H1 (cell line): Measurements from ENCODE around the gene XPNPEP1. TPM values are rescaled to one million over a fixed set of nuclear protein-coding genes. Genes with fewer than 3 reads are reported as not detected.

Source experiments
- CTCF ChIA-PET: fragments of 300-600 bp; sonication (Branson Sonifier 250); formaldehyde crosslinking; loops from one replicate; lab custom pipeline; 2021; ENCODE audit not compliant: partially characterized antibody; lab: Charles Lee
- POLR2A ChIA-PET: fragments of 300-600 bp; sonication (Branson Sonifier 250); formaldehyde crosslinking; loops from one replicate; lab custom pipeline; 2021; ENCODE audit warnings: inconsistent platforms; ENCODE audit not compliant: partially characterized antibody; lab: Charles Lee
- DNase-seq, 2 experiments: peaks; one replicate each; pipeline versions ENCODE4 v3.0.0 to v3.0.0-alpha.2; 2010 to 2022; ENCODE audit warnings: low spot score in 2 of 2, low read depth in 1 of 2, mixed read lengths in 1 of 2
- FAIRE-seq: peaks from 2 replicates; lab custom pipeline; 2011; peaks lifted over from hg19 to GRCh38; lab: Jason Lieb, UNC
- H2AFZ ChIP-seq: 2 replicates; pipeline ENCODE4 v1.8.1; 2012; ENCODE audit warnings: low read length, inconsistent platforms
- H2AK5ac ChIP-seq: 2 replicates; pipeline ENCODE4 v1.6.1; 2013; ENCODE audit warnings: low read depth, low read length
- H2BK120ac ChIP-seq: replicated peaks from 2 replicates; pipeline ENCODE3; 2013; ENCODE audit warnings: low read depth, low read length, inconsistent platforms
- H2BK12ac ChIP-seq: 2 replicates; pipeline ENCODE4 v1.6.1; 2013; ENCODE audit warnings: low read depth, low read length
- H2BK15ac ChIP-seq: 2 replicates; pipeline ENCODE4 v1.6.1; 2013; ENCODE audit warnings: low read length
- H2BK20ac ChIP-seq: 2 replicates; pipeline ENCODE4 v1.6.1; 2013; ENCODE audit warnings: low read length
- H2BK5ac ChIP-seq: 2 replicates; pipeline ENCODE4 v1.6.1; 2013; ENCODE audit warnings: low read depth, low read length
- H3K14ac ChIP-seq: 2 replicates; pipeline ENCODE4 v1.6.1; 2013; ENCODE audit warnings: inconsistent platforms; ENCODE audit not compliant: insufficient read length
- H3K18ac ChIP-seq: 2 replicates; pipeline ENCODE4 v1.6.1; 2013; ENCODE audit warnings: low read length; ENCODE audit errors: extremely low read depth
- H3K23ac ChIP-seq: 2 replicates; pipeline ENCODE4 v1.6.1; 2013; ENCODE audit warnings: inconsistent platforms; ENCODE audit not compliant: insufficient read length
- H3K23me2 ChIP-seq: 2 replicates; pipeline ENCODE4 v1.6.1; 2013; ENCODE audit warnings: low read depth, low read length
- H3K27ac ChIP-seq: 2 replicates; pipeline ENCODE4 v1.6.1; 2011; ENCODE audit warnings: low read depth, low read length, inconsistent platforms
- H3K27me3 ChIP-seq, 4 experiments: replicated peaks in 1 of 4; 1 replicate in 1 of 4; 2 replicates in 3 of 4; pipeline versions ENCODE4 v1.6.1 to v1.8.1; 2011 to 2013; ENCODE audit warnings: low read length in 3 of 4, mild to moderate bottlenecking in 3 of 4, inconsistent platforms in 2 of 4, mixed read lengths in 2 of 4, moderate library complexity in 1 of 4; ENCODE audit not compliant: control insufficient read depth in 3 of 4, insufficient read depth in 3 of 4; ENCODE audit errors: extremely low read depth in 1 of 4
- H3K36me3 ChIP-seq, 4 experiments: 2 replicates each; pipeline versions ENCODE4 v1.6.1 to v1.8.1; 2011 to 2013; ENCODE audit warnings: mild to moderate bottlenecking in 4 of 4, low read length in 3 of 4, moderate library complexity in 2 of 4, control low read depth in 1 of 4, inconsistent platforms in 1 of 4; ENCODE audit not compliant: insufficient read depth in 4 of 4, control insufficient read depth in 2 of 4
- H3K4ac ChIP-seq: replicated peaks from 2 replicates; pipeline ENCODE3; 2013; ENCODE audit warnings: low read length, low read depth, mixed read lengths, inconsistent platforms; ENCODE audit not compliant: insufficient read length
- H3K4me1 ChIP-seq, 4 experiments: replicated peaks in 1 of 4; 1 replicate in 1 of 4; 2 replicates in 3 of 4; pipeline versions ENCODE4 v1.6.1 to v1.8.1; 2011 to 2013; ENCODE audit warnings: low read length in 3 of 4, inconsistent platforms in 2 of 4, mixed read lengths in 1 of 4; ENCODE audit not compliant: insufficient read depth in 4 of 4, control insufficient read depth in 3 of 4
- H3K4me2 ChIP-seq, 2 experiments: 2 replicates each; pipeline versions ENCODE4 v1.6.1 to v1.8.1; 2011 to 2013; ENCODE audit warnings: low read depth in 2 of 2, low read length in 2 of 2, control low read depth in 1 of 2, inconsistent platforms in 1 of 2, mild to moderate bottlenecking in 1 of 2; ENCODE audit not compliant: insufficient read depth in 1 of 2
- H3K4me3 ChIP-seq, 4 experiments: fragments of 200-600, 300-600 bp in 1 of 4; sonication (generic), shearing (Covaris generic), sonication (Bioruptor Twin) in 1 of 4; 2 replicates each; pipeline versions ENCODE4 v1.5.1 to v1.8.1; 2011 to 2016; ENCODE audit warnings: low read length in 4 of 4, low read depth in 3 of 4, control low read depth in 2 of 4, inconsistent platforms in 2 of 4, mild to moderate bottlenecking in 2 of 4, mixed read lengths in 1 of 4, moderate library complexity in 1 of 4; ENCODE audit not compliant: insufficient read depth in 2 of 4; ENCODE audit errors: extremely low read depth in 1 of 4
- H3K56ac ChIP-seq: replicated peaks from 2 replicates; pipeline ENCODE3; 2013; ENCODE audit warnings: low read depth, mild to moderate bottlenecking, mixed read lengths, low read length, inconsistent platforms; ENCODE audit not compliant: insufficient read length
- H3K79me1 ChIP-seq: 2 replicates; pipeline ENCODE4 v1.6.1; 2013; ENCODE audit warnings: low read depth, low read length, control low read depth
- H3K79me2 ChIP-seq, 2 experiments: 2 replicates each; pipeline versions ENCODE4 v1.6.1 to v1.8.1; 2012 to 2013; ENCODE audit warnings: low read length in 2 of 2, mild to moderate bottlenecking in 2 of 2, inconsistent platforms in 1 of 2; ENCODE audit not compliant: insufficient read depth in 2 of 2, control insufficient read depth in 1 of 2
- H3K9ac ChIP-seq, 4 experiments: replicated peaks in 1 of 4; 1 replicate in 1 of 4; 2 replicates in 3 of 4; pipeline versions ENCODE4 v1.6.1 to v1.8.1; 2011 to 2013; ENCODE audit warnings: low read depth in 3 of 4, low read length in 3 of 4, control low read depth in 2 of 4, mild to moderate bottlenecking in 2 of 4, moderate library complexity in 2 of 4, inconsistent platforms in 1 of 4; ENCODE audit errors: extremely low read depth in 1 of 4
- H3K9me3 ChIP-seq, 2 experiments: 2 replicates each; pipeline versions ENCODE4 v1.6.1 to v1.8.1; 2012 to 2013; ENCODE audit warnings: mild to moderate bottlenecking in 2 of 2, moderate library complexity in 2 of 2, control low read depth in 1 of 2, inconsistent platforms in 1 of 2, low read depth in 1 of 2, low read length in 1 of 2, mixed read lengths in 1 of 2; ENCODE audit not compliant: insufficient read depth in 2 of 2
- H4K20me1 ChIP-seq, 2 experiments: replicated peaks in 1 of 2; 2 replicates each; pipeline versions ENCODE3 to v1.8.1; 2011 to 2013; ENCODE audit warnings: inconsistent platforms in 2 of 2, low read length in 2 of 2, mild to moderate bottlenecking in 1 of 2; ENCODE audit not compliant: insufficient read depth in 2 of 2, control insufficient read depth in 1 of 2
- H4K5ac ChIP-seq: 2 replicates; pipeline ENCODE4 v1.6.1; 2013; ENCODE audit warnings: low read length, low read depth, mixed read lengths, inconsistent platforms; ENCODE audit not compliant: insufficient read length
- H4K8ac ChIP-seq: 2 replicates; pipeline ENCODE4 v1.8.0; 2013; ENCODE audit warnings: mild to moderate bottlenecking, moderate library complexity, low read length, inconsistent platforms; ENCODE audit not compliant: insufficient read depth; ENCODE audit errors: extremely low read depth
- H4K91ac ChIP-seq: replicated peaks from 2 replicates; pipeline ENCODE3; 2013; ENCODE audit warnings: low read length, mixed read lengths, inconsistent platforms; ENCODE audit not compliant: insufficient read length
- EZH2 ChIP-seq: fragments of 200-600 bp; sonication (generic); IDR thresholded peaks from 2 replicates; pipeline ENCODE4 v1.7.1; 2012; ENCODE audit warnings: low read depth, mild to moderate bottlenecking, moderate library complexity, low read length, inconsistent platforms; ENCODE audit not compliant: severe bottlenecking
- WGBS, 2 experiments: shearing (Covaris generic) in 1 of 2; methylation state at CpG; one replicate each; pipeline versions ENCODE4 v1.1.6 to v1.1.7; 2013 to 2015; ENCODE audit warnings: low lambda C conversion rate in 2 of 2, mixed read lengths in 2 of 2, inconsistent platforms in 1 of 2, low coverage in 1 of 2, missing lambda C conversion rate in 1 of 2; ENCODE audit not compliant: insufficient replicate concordance in 2 of 2, insufficient coverage in 1 of 2, insufficient read length in 1 of 2; ENCODE audit errors: extremely low coverage in 1 of 2, missing lambda C conversion rate in 1 of 2; 5-methylcytosine and 5-hydroxymethylcytosine counted together
- polyA plus RNA-seq, 7 experiments: library from polyadenylated mRNA; depleted of rRNA in 3 of 7; stranded (reverse) in 5 of 7; unstranded in 2 of 7; fragments of >200 nt in 5 of 7; fragments of 200-250 nt in 2 of 7; gene quantifications; 1 replicate in 5 of 7; 2 replicates in 1 of 7; 4 replicates in 1 of 7; pipeline versions ENCODE4 v1.2.1 to v1.2.3, GENCODE V29; 2011 to 2013; ENCODE audit warnings: missing spikeins in 2 of 7, mixed read lengths in 2 of 7
- total RNA-seq: library from RNA; stranded (reverse); fragmentation: NEBNext Ultra II Directional; extraction: Animal tissue kit (Norgen Biotek cat#: 25700); gene quantifications from 2 replicates; pipeline ENCODE4 v1.2.1, GENCODE V29; 2021

XPNPEP1 gene
- total and polyA plus RNA-seq, 2 of the 8 experiments (the other 6 are each of a cell fraction or from before 2014, with no cell fraction given): 61.1 to 201 TPM

DNA sequence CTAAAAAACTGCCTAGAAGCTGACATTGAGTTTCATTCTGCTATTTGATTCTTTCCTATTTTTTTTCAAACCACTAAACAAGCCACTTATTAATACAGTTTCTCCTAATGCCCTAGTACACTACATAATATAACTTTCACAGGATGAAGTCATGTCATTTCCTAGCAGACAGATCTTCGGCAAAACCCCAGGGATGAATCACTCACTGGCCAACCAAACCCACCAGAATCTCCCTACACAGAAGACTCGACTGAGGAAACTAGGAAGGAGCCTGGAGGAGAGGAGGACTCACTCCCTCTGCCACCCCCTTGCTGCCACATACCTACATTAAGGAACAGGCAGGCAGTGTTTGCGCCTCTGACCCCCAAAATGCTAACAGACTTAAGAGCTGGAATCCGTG, 33.4 kb downstream of the XPNPEP1 start:
- Histone ChIP-seq H2BK12ac (no peak overlapping the region), H2BK120ac (no peak overlapping the region), H4K8ac (no peak overlapping the region), H3K4me1 (peaks cover 0 to 8% (median 3%) of the 10 kb centered on the region in 4 experiments; a peak in 5 of 7 replicates), H3K9ac (no peak overlapping the region), H3K79me1 (peaks cover 2% of the 10 kb centered on the region; the same call in 1 of the 2 replicates), H3K9me3 (no peaks in the 10 kb centered on the region), H3K27me3 (no peaks in the 10 kb centered on the region), H3K36me3 (peaks cover 0 to 12% (median 3%) of the 10 kb centered on the region in 4 experiments; a peak in 5 of 8 replicates), H4K5ac (no peak overlapping the region), H2BK5ac (no peak overlapping the region), H2AK5ac (no peak overlapping the region), H3K79me2 (no peaks in the 10 kb centered on the region), H3K23ac (no peak overlapping the region), H3K4me3 (no peak overlapping the region), H3K23me2 (no peaks in the 10 kb centered on the region; the same call in 1 of the 2 replicates), H4K20me1 (no peaks in the 10 kb centered on the region), H3K4ac (no peak overlapping the region), H3K4me2 (no peak overlapping the region), H3K14ac (no peak overlapping the region), H3K18ac (no peak overlapping the region), H2AFZ (no peak overlapping the region), H3K27ac (no peak overlapping the region), H4K91ac (no peak overlapping the region), H2BK15ac (no peak overlapping the region), H2BK20ac (no peak overlapping the region), H3K56ac (no peak overlapping the region)
- FAIRE-seq (no peak), DNase-seq (no peak)
- no peak for TF ChIP-seq EZH2
- 88% methylated on average over 4 of the region's 4 CpGs; no CpG with 5 or more reads in 1 of the 2 experiments for WGBS, 2 experiments
- ChIA-PET POLR2A (interaction anchor here (0.5 to 1.3 kb wide), 3 partner anchors 8 to 393 kb away, joined by 3 to 4 read pairs (median 3); no protein-coding TSS in a partner anchor), CTCF (interaction anchor here (0.6 to 1.6 kb wide), 9 partner anchors 8 to 490 kb away, joined by 3 to 6 read pairs (median 3); no protein-coding TSS in a partner anchor)
